ENCODE measurements around the gene GRHL3.

- TF ChIP-seq EZH2 (IDR thresholded peaks at IDR 0.05; ENCODE audit: insufficient read depth, poor library complexity, severe bottlenecking) (no peak), EZH2phosphoT487 (IDR thresholded peaks at IDR 0.05; ENCODE audit: insufficient read depth, low read depth) (no peak)
Measured at GRCh38 chr1:24286246-24287010, 32.7 kb upstream of the GRHL3 start.
